H1 (cell line): ENCODE data around the gene KPNA1. TPM values are rescaled to one million over a fixed set of nuclear protein-coding genes. Genes with fewer than 3 reads are reported as not detected.

ENCODE experiments used
- CTCF ChIA-PET: fragments of 300-600 bp; sonication (Branson Sonifier 250); formaldehyde crosslinking; loops from one replicate; lab custom pipeline; 2021; ENCODE audit not compliant: partially characterized antibody; lab: Charles Lee
- POLR2A ChIA-PET: fragments of 300-600 bp; sonication (Branson Sonifier 250); formaldehyde crosslinking; loops from one replicate; lab custom pipeline; 2021; ENCODE audit warnings: inconsistent platforms; ENCODE audit not compliant: partially characterized antibody; lab: Charles Lee
- DNase-seq, 2 experiments: peaks; one replicate each; pipeline versions ENCODE4 v3.0.0 to v3.0.0-alpha.2; 2010 to 2022; ENCODE audit warnings: low spot score in 2 of 2, low read depth in 1 of 2, mixed read lengths in 1 of 2
- FAIRE-seq: peaks from 2 replicates; lab custom pipeline; 2011; peaks lifted over from hg19 to GRCh38; lab: Jason Lieb, UNC
- H2AFZ ChIP-seq: 2 replicates; pipeline ENCODE4 v1.8.1; 2012; ENCODE audit warnings: low read length, inconsistent platforms
- H2AK5ac ChIP-seq: 2 replicates; pipeline ENCODE4 v1.6.1; 2013; ENCODE audit warnings: low read depth, low read length
- H2BK120ac ChIP-seq: replicated peaks from 2 replicates; pipeline ENCODE3; 2013; ENCODE audit warnings: low read depth, low read length, inconsistent platforms
- H2BK12ac ChIP-seq: 2 replicates; pipeline ENCODE4 v1.6.1; 2013; ENCODE audit warnings: low read depth, low read length
- H2BK15ac ChIP-seq: 2 replicates; pipeline ENCODE4 v1.6.1; 2013; ENCODE audit warnings: low read length
- H2BK20ac ChIP-seq: 2 replicates; pipeline ENCODE4 v1.6.1; 2013; ENCODE audit warnings: low read length
- H2BK5ac ChIP-seq: 2 replicates; pipeline ENCODE4 v1.6.1; 2013; ENCODE audit warnings: low read depth, low read length
- H3K14ac ChIP-seq: 2 replicates; pipeline ENCODE4 v1.6.1; 2013; ENCODE audit warnings: inconsistent platforms; ENCODE audit not compliant: insufficient read length
- H3K18ac ChIP-seq: 2 replicates; pipeline ENCODE4 v1.6.1; 2013; ENCODE audit warnings: low read length; ENCODE audit errors: extremely low read depth
- H3K23ac ChIP-seq: 2 replicates; pipeline ENCODE4 v1.6.1; 2013; ENCODE audit warnings: inconsistent platforms; ENCODE audit not compliant: insufficient read length
- H3K23me2 ChIP-seq: 2 replicates; pipeline ENCODE4 v1.6.1; 2013; ENCODE audit warnings: low read depth, low read length
- H3K27ac ChIP-seq: 2 replicates; pipeline ENCODE4 v1.6.1; 2011; ENCODE audit warnings: low read depth, low read length, inconsistent platforms
- H3K27me3 ChIP-seq, 4 experiments: replicated peaks in 1 of 4; 1 replicate in 1 of 4; 2 replicates in 3 of 4; pipeline versions ENCODE4 v1.6.1 to v1.8.1; 2011 to 2013; ENCODE audit warnings: low read length in 3 of 4, mild to moderate bottlenecking in 3 of 4, inconsistent platforms in 2 of 4, mixed read lengths in 2 of 4, moderate library complexity in 1 of 4; ENCODE audit not compliant: control insufficient read depth in 3 of 4, insufficient read depth in 3 of 4; ENCODE audit errors: extremely low read depth in 1 of 4
- H3K36me3 ChIP-seq, 4 experiments: 2 replicates each; pipeline versions ENCODE4 v1.6.1 to v1.8.1; 2011 to 2013; ENCODE audit warnings: mild to moderate bottlenecking in 4 of 4, low read length in 3 of 4, moderate library complexity in 2 of 4, control low read depth in 1 of 4, inconsistent platforms in 1 of 4; ENCODE audit not compliant: insufficient read depth in 4 of 4, control insufficient read depth in 2 of 4
- H3K4ac ChIP-seq: replicated peaks from 2 replicates; pipeline ENCODE3; 2013; ENCODE audit warnings: low read length, low read depth, mixed read lengths, inconsistent platforms; ENCODE audit not compliant: insufficient read length
- H3K4me1 ChIP-seq, 4 experiments: replicated peaks in 1 of 4; 1 replicate in 1 of 4; 2 replicates in 3 of 4; pipeline versions ENCODE4 v1.6.1 to v1.8.1; 2011 to 2013; ENCODE audit warnings: low read length in 3 of 4, inconsistent platforms in 2 of 4, mixed read lengths in 1 of 4; ENCODE audit not compliant: insufficient read depth in 4 of 4, control insufficient read depth in 3 of 4
- H3K4me2 ChIP-seq, 2 experiments: 2 replicates each; pipeline versions ENCODE4 v1.6.1 to v1.8.1; 2011 to 2013; ENCODE audit warnings: low read depth in 2 of 2, low read length in 2 of 2, control low read depth in 1 of 2, inconsistent platforms in 1 of 2, mild to moderate bottlenecking in 1 of 2; ENCODE audit not compliant: insufficient read depth in 1 of 2
- H3K4me3 ChIP-seq, 4 experiments: fragments of 200-600, 300-600 bp in 1 of 4; sonication (generic), shearing (Covaris generic), sonication (Bioruptor Twin) in 1 of 4; 2 replicates each; pipeline versions ENCODE4 v1.5.1 to v1.8.1; 2011 to 2016; ENCODE audit warnings: low read length in 4 of 4, low read depth in 3 of 4, control low read depth in 2 of 4, inconsistent platforms in 2 of 4, mild to moderate bottlenecking in 2 of 4, mixed read lengths in 1 of 4, moderate library complexity in 1 of 4; ENCODE audit not compliant: insufficient read depth in 2 of 4; ENCODE audit errors: extremely low read depth in 1 of 4
- H3K56ac ChIP-seq: replicated peaks from 2 replicates; pipeline ENCODE3; 2013; ENCODE audit warnings: low read depth, mild to moderate bottlenecking, mixed read lengths, low read length, inconsistent platforms; ENCODE audit not compliant: insufficient read length
- H3K79me1 ChIP-seq: 2 replicates; pipeline ENCODE4 v1.6.1; 2013; ENCODE audit warnings: low read depth, low read length, control low read depth
- H3K79me2 ChIP-seq, 2 experiments: 2 replicates each; pipeline versions ENCODE4 v1.6.1 to v1.8.1; 2012 to 2013; ENCODE audit warnings: low read length in 2 of 2, mild to moderate bottlenecking in 2 of 2, inconsistent platforms in 1 of 2; ENCODE audit not compliant: insufficient read depth in 2 of 2, control insufficient read depth in 1 of 2
- H3K9ac ChIP-seq, 4 experiments: replicated peaks in 1 of 4; 1 replicate in 1 of 4; 2 replicates in 3 of 4; pipeline versions ENCODE4 v1.6.1 to v1.8.1; 2011 to 2013; ENCODE audit warnings: low read depth in 3 of 4, low read length in 3 of 4, control low read depth in 2 of 4, mild to moderate bottlenecking in 2 of 4, moderate library complexity in 2 of 4, inconsistent platforms in 1 of 4; ENCODE audit errors: extremely low read depth in 1 of 4
- H3K9me3 ChIP-seq, 2 experiments: 2 replicates each; pipeline versions ENCODE4 v1.6.1 to v1.8.1; 2012 to 2013; ENCODE audit warnings: mild to moderate bottlenecking in 2 of 2, moderate library complexity in 2 of 2, control low read depth in 1 of 2, inconsistent platforms in 1 of 2, low read depth in 1 of 2, low read length in 1 of 2, mixed read lengths in 1 of 2; ENCODE audit not compliant: insufficient read depth in 2 of 2
- H4K20me1 ChIP-seq, 2 experiments: replicated peaks in 1 of 2; 2 replicates each; pipeline versions ENCODE3 to v1.8.1; 2011 to 2013; ENCODE audit warnings: inconsistent platforms in 2 of 2, low read length in 2 of 2, mild to moderate bottlenecking in 1 of 2; ENCODE audit not compliant: insufficient read depth in 2 of 2, control insufficient read depth in 1 of 2
- H4K5ac ChIP-seq: 2 replicates; pipeline ENCODE4 v1.6.1; 2013; ENCODE audit warnings: low read length, low read depth, mixed read lengths, inconsistent platforms; ENCODE audit not compliant: insufficient read length
- H4K8ac ChIP-seq: 2 replicates; pipeline ENCODE4 v1.8.0; 2013; ENCODE audit warnings: mild to moderate bottlenecking, moderate library complexity, low read length, inconsistent platforms; ENCODE audit not compliant: insufficient read depth; ENCODE audit errors: extremely low read depth
- H4K91ac ChIP-seq: replicated peaks from 2 replicates; pipeline ENCODE3; 2013; ENCODE audit warnings: low read length, mixed read lengths, inconsistent platforms; ENCODE audit not compliant: insufficient read length
- MAFK ChIP-seq: IDR thresholded peaks from 2 replicates; pipeline ENCODE4 v1.6.1; 2012; ENCODE audit warnings: low read depth, mild to moderate bottlenecking, improper control_type of control experiment, low read length
- WGBS, 2 experiments: shearing (Covaris generic) in 1 of 2; methylation state at CpG; one replicate each; pipeline versions ENCODE4 v1.1.6 to v1.1.7; 2013 to 2015; ENCODE audit warnings: low lambda C conversion rate in 2 of 2, mixed read lengths in 2 of 2, inconsistent platforms in 1 of 2, low coverage in 1 of 2, missing lambda C conversion rate in 1 of 2; ENCODE audit not compliant: insufficient replicate concordance in 2 of 2, insufficient coverage in 1 of 2, insufficient read length in 1 of 2; ENCODE audit errors: extremely low coverage in 1 of 2, missing lambda C conversion rate in 1 of 2; 5-methylcytosine and 5-hydroxymethylcytosine counted together
- polyA plus RNA-seq, 7 experiments: library from polyadenylated mRNA; depleted of rRNA in 3 of 7; stranded (reverse) in 5 of 7; unstranded in 2 of 7; fragments of >200 nt in 5 of 7; fragments of 200-250 nt in 2 of 7; gene quantifications; 1 replicate in 5 of 7; 2 replicates in 1 of 7; 4 replicates in 1 of 7; pipeline versions ENCODE4 v1.2.1 to v1.2.3, GENCODE V29; 2011 to 2013; ENCODE audit warnings: missing spikeins in 2 of 7, mixed read lengths in 2 of 7
- total RNA-seq: library from RNA; stranded (reverse); fragmentation: NEBNext Ultra II Directional; extraction: Animal tissue kit (Norgen Biotek cat#: 25700); gene quantifications from 2 replicates; pipeline ENCODE4 v1.2.1, GENCODE V29; 2021
- TF ChIP-seq, protein P1 (sequence below): IDR thresholded peaks from 2 replicates; pipeline ENCODE4 v1.6.1; 2012; ENCODE audit warnings: inconsistent platforms
- TF ChIP-seq, protein P2 (sequence below), 3 experiments: IDR thresholded peaks; 1 replicate in 2 of 3; 2 replicates in 1 of 3; pipeline versions ENCODE4 v1.5.1 to v1.6.1; 2011; ENCODE audit warnings: low read length in 3 of 3, mild to moderate bottlenecking in 3 of 3, inconsistent platforms in 2 of 3, low read depth in 1 of 3, moderate library complexity in 1 of 3; ENCODE audit not compliant: insufficient read depth in 1 of 3; ENCODE audit errors: control extremely low read depth in 1 of 3

Gene KPNA1
- total and polyA plus RNA-seq, 2 of the 8 experiments (the other 6 are each of a cell fraction or from before 2014, with no cell fraction given), result 14.8 to 63.0 TPM

DNA sequence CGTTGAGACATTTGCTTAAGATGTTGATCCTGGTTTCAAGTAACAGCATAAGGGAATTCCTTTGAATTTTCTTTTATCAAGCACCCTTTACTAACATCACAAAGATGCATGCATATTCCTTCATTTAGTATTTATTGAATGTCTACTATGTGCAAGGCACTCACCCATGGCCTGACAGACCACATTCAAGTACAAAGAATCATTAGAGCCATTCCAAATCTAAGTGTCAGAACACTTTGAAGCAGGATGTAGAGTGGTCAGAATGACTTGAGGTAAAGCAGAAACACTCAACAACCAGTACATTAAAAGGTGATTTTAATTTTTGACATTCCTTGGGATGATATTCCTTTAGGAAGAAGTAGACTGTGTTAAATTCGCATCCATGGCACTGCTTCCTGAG, 92.9 kb downstream of the KPNA1 start:
- ChIA-PET POLR2A (interaction anchor here (0.7 to 2.1 kb wide), 4 partner anchors 9 to 14 kb away, joined by 3 to 6 read pairs (median 3); no protein-coding TSS in a partner anchor), CTCF (no interaction called here)
- Histone ChIP-seq H3K23ac (no peak overlapping the region), H3K79me1 (no peaks in the 10 kb centered on the region), H4K5ac (no peak overlapping the region), H3K23me2 (no peaks in the 10 kb centered on the region), H3K27ac (no peak overlapping the region), H4K20me1 (peaks cover 0 to 2% of the 10 kb centered on the region in 2 experiments), H3K4me2 (no peak overlapping the region), H3K9me3 (no peaks in the 10 kb centered on the region), H3K79me2 (peaks cover 0 to 3% of the 10 kb centered on the region in 2 experiments; a peak in 1 of 4 replicates), H3K4me1 (peaks cover 0 to 3% (median 3%) of the 10 kb centered on the region in 4 experiments; a peak in 1 of 7 replicates), H4K8ac (no peak overlapping the region), H3K56ac (no peak overlapping the region), H3K18ac (no peak overlapping the region), H2AK5ac (no peak overlapping the region), H3K4ac (no peak overlapping the region), H3K36me3 (peaks cover 2 to 21% (median 9%) of the 10 kb centered on the region in 4 experiments; a peak in 7 of 8 replicates), H2BK20ac (no peak overlapping the region), H2BK120ac (no peak overlapping the region), H4K91ac (no peak overlapping the region), H2BK5ac (no peak overlapping the region), H3K4me3 (no peak overlapping the region), H2BK12ac (no peak overlapping the region), H3K14ac (no peak overlapping the region), H2AFZ (no peak overlapping the region), H3K27me3 (no peaks in the 10 kb centered on the region), H2BK15ac (no peak overlapping the region), H3K9ac (no peak overlapping the region)
- WGBS, 2 experiments, result 92% methylated on average over 2 of the region's 2 CpGs; no CpG with 5 or more reads in 1 of the 2 experiments
- DNase-seq (no peak), FAIRE-seq (no peak)
- TF ChIP-seq, protein P1, sequence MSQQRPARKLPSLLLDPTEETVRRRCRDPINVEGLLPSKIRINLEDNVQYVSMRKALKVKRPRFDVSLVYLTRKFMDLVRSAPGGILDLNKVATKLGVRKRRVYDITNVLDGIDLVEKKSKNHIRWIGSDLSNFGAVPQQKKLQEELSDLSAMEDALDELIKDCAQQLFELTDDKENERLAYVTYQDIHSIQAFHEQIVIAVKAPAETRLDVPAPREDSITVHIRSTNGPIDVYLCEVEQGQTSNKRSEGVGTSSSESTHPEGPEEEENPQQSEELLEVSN, result no peak
- no peak for TF ChIP-seq MAFK
- TF ChIP-seq, protein P2, sequence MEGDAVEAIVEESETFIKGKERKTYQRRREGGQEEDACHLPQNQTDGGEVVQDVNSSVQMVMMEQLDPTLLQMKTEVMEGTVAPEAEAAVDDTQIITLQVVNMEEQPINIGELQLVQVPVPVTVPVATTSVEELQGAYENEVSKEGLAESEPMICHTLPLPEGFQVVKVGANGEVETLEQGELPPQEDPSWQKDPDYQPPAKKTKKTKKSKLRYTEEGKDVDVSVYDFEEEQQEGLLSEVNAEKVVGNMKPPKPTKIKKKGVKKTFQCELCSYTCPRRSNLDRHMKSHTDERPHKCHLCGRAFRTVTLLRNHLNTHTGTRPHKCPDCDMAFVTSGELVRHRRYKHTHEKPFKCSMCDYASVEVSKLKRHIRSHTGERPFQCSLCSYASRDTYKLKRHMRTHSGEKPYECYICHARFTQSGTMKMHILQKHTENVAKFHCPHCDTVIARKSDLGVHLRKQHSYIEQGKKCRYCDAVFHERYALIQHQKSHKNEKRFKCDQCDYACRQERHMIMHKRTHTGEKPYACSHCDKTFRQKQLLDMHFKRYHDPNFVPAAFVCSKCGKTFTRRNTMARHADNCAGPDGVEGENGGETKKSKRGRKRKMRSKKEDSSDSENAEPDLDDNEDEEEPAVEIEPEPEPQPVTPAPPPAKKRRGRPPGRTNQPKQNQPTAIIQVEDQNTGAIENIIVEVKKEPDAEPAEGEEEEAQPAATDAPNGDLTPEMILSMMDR (IDR thresholded peaks at IDR 0.05; ENCODE audit: control extremely low read depth in 1 of 3, insufficient read depth in 1 of 3, low read depth in 1 of 3, low read length in 3 of 3), result no peak
